ENCODE measurements around the gene SYNPO. TPM values are rescaled to one million over a fixed set of nuclear protein-coding genes. Genes with fewer than 3 reads are reported as not detected.

The SYNPO gene
- total RNA-seq, 4 donors from 2014 or later = 3.8 to 8.5 (median 4.2) TPM

- no peak overlapping the region for H3K4me3 ChIP-seq (ENCODE audit: low read depth, poor library complexity, severe bottlenecking)
- DNase-seq (ENCODE audit: low spot score in 2 of 2) = peak in 1 of 2 donors; percentile 83
- WGBS, 2 donors = 55 to 85% methylated on average over 4 of the region's 4 CpGs
- TF ChIP-seq POLR2A (IDR thresholded peaks at IDR 0.05) (no peak), CTCF (IDR thresholded peaks at IDR 0.05) (no peak)
- intact Hi-C loops (cut with DNase I; ENCODE audit: low total_unique reads) = no loop called here
Observed at GRCh38 chr5:150674341-150674821, 33.9 kb downstream of the SYNPO start.

- WGBS, 2 donors = 82 to 87% methylated on average over 6 of the region's 6 CpGs
- no peak overlapping the region for H3K4me3 ChIP-seq (ENCODE audit: low read depth, poor library complexity, severe bottlenecking)
- TF ChIP-seq CTCF (IDR thresholded peaks at IDR 0.05) = no peak
- TF ChIP-seq POLR2A (IDR thresholded peaks at IDR 0.05) = no peak
- peak in 1 of 2 donors; percentile 21 for DNase-seq (ENCODE audit: low spot score in 2 of 2)
- intact Hi-C loops (cut with DNase I; ENCODE audit: low total_unique reads) = no loop called here
Observed at GRCh38 chr5:150675069-150675468, 34.6 kb downstream of the SYNPO start.

GRCh38 chr5:150676578-150676977 is 36.1 kb downstream of the SYNPO start:
- TF ChIP-seq POLR2A (IDR thresholded peaks at IDR 0.05) (no peak), CTCF (IDR thresholded peaks at IDR 0.05) (no peak)
- DNase-seq (ENCODE audit: low spot score in 2 of 2) = peak in 1 of 2 donors; percentile 43
- intact Hi-C loops (cut with DNase I; ENCODE audit: low total_unique reads) = no loop called here
- no peak overlapping the region for H3K4me3 ChIP-seq (ENCODE audit: low read depth, poor library complexity, severe bottlenecking)
- 92 to 94% methylated on average over 8 to 9 of the region's 9 CpGs for WGBS, 2 donors

- 35 to 48% methylated on average over 1 of the region's 1 CpG for WGBS, 2 donors
- no peak for TF ChIP-seq CTCF (IDR thresholded peaks at IDR 0.05)
- no peak for DNase-seq (ENCODE audit: low spot score in 2 of 2)
- H3K4me3 ChIP-seq (ENCODE audit: low read depth, poor library complexity, severe bottlenecking) = no peak overlapping the region
- intact Hi-C loops (cut with DNase I; ENCODE audit: low total_unique reads) = no loop called here
Observed at GRCh38 chr5:150689120-150689519, 48.7 kb downstream of the SYNPO start.

GRCh38 chr5:150690760-150691159 is 50.3 kb downstream of the SYNPO start:
- H3K4me3 ChIP-seq (ENCODE audit: low read depth, poor library complexity, severe bottlenecking) = no peak overlapping the region
- intact Hi-C loops (cut with DNase I; ENCODE audit: low total_unique reads) = no loop called here
- 75 to 76% methylated on average over 6 of the region's 6 CpGs for WGBS, 2 donors
- peak in 1 of 2 donors; percentile 4 for DNase-seq (ENCODE audit: low spot score in 2 of 2)
- TF ChIP-seq POLR2A (IDR thresholded peaks at IDR 0.05) (no peak), CTCF (IDR thresholded peaks at IDR 0.05) (no peak)

- no peak for DNase-seq (ENCODE audit: low spot score in 2 of 2)
- H3K4me3 ChIP-seq (ENCODE audit: low read depth, poor library complexity, severe bottlenecking) = no peak overlapping the region
- no peak for TF ChIP-seq CTCF (IDR thresholded peaks at IDR 0.05)
- TF ChIP-seq POLR2A (IDR thresholded peaks at IDR 0.05) = no peak
- WGBS, 2 donors = 84 to 88% methylated on average over 3 of the region's 3 CpGs
- intact Hi-C loops (cut with DNase I; ENCODE audit: low total_unique reads) = no loop called here
Observed at GRCh38 chr5:150692276-150692675, 51.8 kb downstream of the SYNPO start.
